GM18499 (cell line): ENCODE data around the gene HOXA9.

ENCODE experiments used
- ATAC-seq: cut with Tn5 transposase; IDR thresholded peaks from one replicate; pipeline ENCODE4 v1.9.1; 2021; ENCODE audit warnings: moderate number of reproducible peaks; ENCODE audit not compliant: insufficient read depth, unreplicated experiment

Gene HOXA9

GRCh38 chr7:27145165-27145913 is 20.0 kb downstream of the HOXA9 start:
- no peak for ATAC-seq

- ATAC-seq = no peak
Observed at GRCh38 chr7:27144781-27145164, 20.6 kb downstream of the HOXA9 start.

GRCh38 chr7:27143950-27144780 is 21.2 kb downstream of the HOXA9 start:
- ATAC-seq = no peak

- ATAC-seq = no peak
Observed at GRCh38 chr7:27143023-27143949, 22.1 kb downstream of the HOXA9 start, which contains the start of gene HOXA5. TSS of gene HOXA5 (minus strand) at chr7:27143681. CDS start at chr7:27143607, 74 bp downstream.

GRCh38 chr7:27142580-27143022 is 22.7 kb downstream of the HOXA9 start:
- no peak for ATAC-seq

GRCh38 chr7:27141923-27142579 is 23.3 kb downstream of the HOXA9 start:
- no peak for ATAC-seq

GRCh38 chr7:27141137-27141922 is 24.0 kb downstream of the HOXA9 start:
- no peak for ATAC-seq

GRCh38 chr7:27140126-27140857 is 25.0 kb downstream of the HOXA9 start:
- no peak for ATAC-seq

- ATAC-seq = no peak
Observed at GRCh38 chr7:27139334-27140125, 25.8 kb downstream of the HOXA9 start.

GRCh38 chr7:27138985-27139333 is 26.4 kb downstream of the HOXA9 start:
- ATAC-seq = no peak

GRCh38 chr7:27138472-27138871 is 26.9 kb downstream of the HOXA9 start:
- no peak for ATAC-seq

GRCh38 chr7:27137640-27138315 is 27.6 kb downstream of the HOXA9 start:
- no peak for ATAC-seq

GRCh38 chr7:27134392-27134791 is 30.9 kb downstream of the HOXA9 start:
- no peak for ATAC-seq

- no peak for ATAC-seq
Observed at GRCh38 chr7:27133409-27134231, 31.7 kb downstream of the HOXA9 start.

GRCh38 chr7:27132978-27133377 is 32.4 kb downstream of the HOXA9 start:
- no peak for ATAC-seq

- no peak for ATAC-seq
Observed at GRCh38 chr7:27132214-27132613, 33.1 kb downstream of the HOXA9 start.
